ENCODE results near the gene LY6G6D.
A peak's percentile ranks its signal among the peaks of the same experiment; 100 is the strongest.

Gene LY6G6D

GRCh38 chr6:31715022-31715958 lies at the start of gene LY6G6D:
LY6G6D (plus strand) TSS chr6:31715348; CDS start chr6:31715356, 8 bp downstream.
- no peak for DNase-seq

GRCh38 chr6:31665501-31666336 lies 49.4 kb upstream of the LY6G6D start, which contains the start of gene CSNK2B:
CSNK2B (plus strand) TSS chr6:31666080; CDS start chr6:31666832, 752 bp downstream.
- DNase-seq: peak; percentile 99

GRCh38 chr6:31666337-31666965 lies 48.7 kb upstream of the LY6G6D start:
- DNase-seq: no peak

GRCh38 chr6:31669676-31670075 lies 45.5 kb upstream of the LY6G6D start, which contains the start of gene LY6G5B:
LY6G5B (plus strand) TSS chr6:31669976; CDS start chr6:31670951, 975 bp downstream.
- DNase-seq: no peak

GRCh38 chr6:31676322-31676903 lies 38.7 kb upstream of the LY6G6D start:
- no peak for DNase-seq

- no peak for DNase-seq
Measured at GRCh38 chr6:31676904-31677303, 38.2 kb upstream of the LY6G6D start.

- DNase-seq: no peak
Measured at GRCh38 chr6:31677955-31678354, 37.2 kb upstream of the LY6G6D start.

- peak; percentile 87 for DNase-seq
Measured at GRCh38 chr6:31680226-31681134, 34.7 kb upstream of the LY6G6D start, which contains the start of gene LY6G5C. LY6G5C (minus strand) TSS chr6:31681067; CDS start chr6:31680373, 694 bp downstream.

- DNase-seq: no peak
Measured at GRCh38 chr6:31681135-31681671, 33.9 kb upstream of the LY6G6D start.

- no peak for DNase-seq
Measured at GRCh38 chr6:31683591-31683990, 31.6 kb upstream of the LY6G6D start.

GRCh38 chr6:31686483-31686882 lies 28.7 kb upstream of the LY6G6D start:
- no peak for DNase-seq

- no peak for DNase-seq
Measured at GRCh38 chr6:31687321-31687720, 27.8 kb upstream of the LY6G6D start.

- DNase-seq: no peak
Measured at GRCh38 chr6:31687860-31688693, 27.1 kb upstream of the LY6G6D start.

GRCh38 chr6:31689249-31690110 lies 25.7 kb upstream of the LY6G6D start:
- no peak for DNase-seq

GRCh38 chr6:31690231-31691077 lies 24.7 kb upstream of the LY6G6D start:
- no peak for DNase-seq

- DNase-seq: no peak
Measured at GRCh38 chr6:31691078-31691463, 24.1 kb upstream of the LY6G6D start.

- no peak for DNase-seq
Measured at GRCh38 chr6:31691564-31692108, 23.5 kb upstream of the LY6G6D start.

GRCh38 chr6:31692353-31692752 lies 22.8 kb upstream of the LY6G6D start:
- DNase-seq: no peak
